HepG2 (cell line): ENCODE data around the gene KIRREL3. TPM values are rescaled to one million over a fixed set of nuclear protein-coding genes. Genes with fewer than 3 reads are reported as not detected.

Experiments
- ATAC-seq: fragments of 200-7000 bp; cut with Tn5 transposase; 3 replicates; pipeline ENCODE4 v1.9.1; 2020; ENCODE audit warnings: mild to moderate bottlenecking, moderate library complexity
- BruUV-seq: library from RNA; stranded (reverse); fragments of 400-500 nt; replicated peaks from 2 replicates; lab custom pipeline; 2021; lab: Mats Ljungman, UMichigan
- CTCF ChIA-PET: fragments of 300-600 bp; formaldehyde crosslinking; extraction: SDS; loops from one replicate; lab custom pipeline; 2021; ENCODE audit warnings: low total read pairs, inconsistent platforms, low intra/inter-chr PET ratio; lab: Yijun Ruan, JAX
- POLR2A ChIA-PET: fragments of 350-600 bp; sonication (Branson Sonifier 250); formaldehyde crosslinking; loops from one replicate; lab custom pipeline; 2020; ENCODE audit warnings: antibody characterized with exemption, inconsistent platforms; lab: Yijun Ruan, JAX
- DNase-seq: peaks from one replicate; pipeline ENCODE4 v3.0.0-alpha.2; 2015; ENCODE audit warnings: low spot score
- FAIRE-seq: peaks from 3 replicates; lab custom pipeline; 2011; peaks lifted over from hg19 to GRCh38; lab: Jason Lieb, UNC
- H2AFZ ChIP-seq: one replicate; pipeline ENCODE4 v1.6.1; 2011; ENCODE audit warnings: low read length, inconsistent platforms
- H3K27ac ChIP-seq: fragments of 300-600 bp; 3 replicates; pipeline ENCODE4 v1.8.0; 2011; ENCODE audit warnings: mixed run types, mild to moderate bottlenecking, mixed read lengths, low read length, inconsistent platforms; ENCODE audit not compliant: insufficient read depth; ENCODE audit errors: extremely low read length
- H3K27me3 ChIP-seq, 2 experiments: fragments of 200-600 bp in 1 of 2; 2 replicates in 1 of 2; 3 replicates in 1 of 2; pipeline versions ENCODE4 v1.6.0 to v1.8.0; 2011; ENCODE audit warnings: low read length in 2 of 2, mild to moderate bottlenecking in 2 of 2, moderate library complexity in 2 of 2, inconsistent platforms in 1 of 2; ENCODE audit not compliant: insufficient read depth in 2 of 2, control insufficient read depth in 1 of 2
- H3K36me3 ChIP-seq, 2 experiments: fragments of 200-600 bp in 1 of 2; replicated peaks in 1 of 2; 2 replicates in 1 of 2; 3 replicates in 1 of 2; pipeline versions ENCODE4 v1.5.1 to v1.8.0; 2011; ENCODE audit warnings: low read length in 2 of 2, inconsistent platforms in 1 of 2; ENCODE audit not compliant: insufficient read depth in 2 of 2, control insufficient read depth in 1 of 2
- H3K4me1 ChIP-seq: 2 replicates; pipeline ENCODE4 v1.5.1; 2012; ENCODE audit warnings: low read length, inconsistent platforms; ENCODE audit not compliant: insufficient read depth
- H3K4me2 ChIP-seq: 2 replicates; pipeline ENCODE4 v1.6.0; 2011; ENCODE audit warnings: low read depth, low read length, inconsistent platforms
- H3K4me3 ChIP-seq, 3 experiments: fragments of 200-600 bp in 1 of 3; sonication (generic), shearing (Covaris generic) in 1 of 3; replicated peaks in 1 of 3; 2 replicates each; pipeline ENCODE4 v1.5.1; 2011 to 2016; ENCODE audit warnings: low read length in 3 of 3, inconsistent platforms in 2 of 3, low read depth in 2 of 3, mild to moderate bottlenecking in 2 of 3, control low read depth in 1 of 3, mixed read lengths in 1 of 3; ENCODE audit not compliant: insufficient read depth in 1 of 3
- H3K79me2 ChIP-seq: one replicate; pipeline ENCODE4 v1.6.1; 2011; ENCODE audit warnings: low read length, inconsistent platforms; ENCODE audit not compliant: insufficient read depth
- H3K9ac ChIP-seq: 2 replicates; pipeline ENCODE4 v1.6.0; 2011; ENCODE audit warnings: mild to moderate bottlenecking, low read depth, low read length, inconsistent platforms; ENCODE audit not compliant: insufficient read depth
- H3K9me3 ChIP-seq: 2 replicates; pipeline ENCODE4 v1.5.1; 2012; ENCODE audit warnings: mild to moderate bottlenecking, low read length
- H4K20me1 ChIP-seq: 2 replicates; pipeline ENCODE4 v1.6.0; 2011; ENCODE audit warnings: inconsistent platforms, mild to moderate bottlenecking, low read length, moderate library complexity; ENCODE audit not compliant: insufficient read depth
- ATAD3A ChIP-seq: sonication (generic); formaldehyde crosslinking; IDR thresholded peaks from 2 replicates; pipeline ENCODE4 v1.4.0; 2020; ENCODE audit warnings: missing genetic modification reagents
- FOXA3 ChIP-seq: IDR thresholded peaks from 2 replicates; pipeline ENCODE4 v1.6.1; 2016; ENCODE audit warnings: missing genetic modification reagents, missing compliant biosample characterization
- GATAD2A ChIP-seq: IDR thresholded peaks from 2 replicates; pipeline ENCODE4 v1.6.1; 2016
- MEIS1 ChIP-seq: sonication (generic); formaldehyde crosslinking; IDR thresholded peaks from 2 replicates; pipeline ENCODE4 v1.9.0; 2021; ENCODE audit warnings: mild to moderate bottlenecking, missing genetic modification reagents, moderate library complexity, borderline replicate concordance
- POLR2G ChIP-seq: fragments of 200-400 bp; formaldehyde crosslinking; IDR thresholded peaks from 2 replicates; pipeline ENCODE4 v1.6.1; 2018; ENCODE audit warnings: mild to moderate bottlenecking, low read depth, low read length, moderate library complexity
- WGBS: methylation state at CpG from one replicate; pipeline ENCODE4 v1.1.6; 2017; ENCODE audit warnings: low lambda C conversion rate; 5-methylcytosine and 5-hydroxymethylcytosine counted together
- in situ Hi-C: cut with HindIII; loops from 2 replicates; pipeline ENCODE4 v1.10.0; 2017; ENCODE audit warnings: low pct_unique_long_range_greater_than_20kb; ENCODE audit not compliant: extremely low pct_ligation_motif_present
- intact Hi-C: fragments of 100-400 bp; cut with micrococcal nuclease; formaldehyde crosslinking; loops from one replicate; pipeline ENCODE4 v1.10.0; 2022; ENCODE audit not compliant: unreplicated experiment
- polyA plus RNA-seq, 8 experiments: library from polyadenylated mRNA; depleted of rRNA in 3 of 8; stranded (reverse) in 7 of 8; unstranded in 1 of 8; fragments of >200 nt; fragmentation: Illumina TruSeq in 4 of 8; extraction: Trizol in 4 of 8; gene quantifications; 2 replicates each; pipeline versions ENCODE4 v1.2.1 to v1.2.3, GENCODE V29; 2011 to 2016; ENCODE audit warnings: low read depth in 4 of 8, missing spikeins in 1 of 8, mixed read lengths in 1 of 8; ENCODE audit not compliant: insufficient read depth in 1 of 8
- total RNA-seq, 5 experiments: library from RNA; depleted of rRNA; stranded (reverse); fragments of >200 nt; fragmentation: Illumina TruSeq; extraction: Trizol; gene quantifications; 2 replicates each; pipeline ENCODE4 v1.2.3, GENCODE V29; 2016; ENCODE audit warnings: low read depth in 1 of 5
- TF ChIP-seq, protein P1 (sequence below): sonication (generic); formaldehyde crosslinking; conservative IDR thresholded peaks from 2 replicates; pipeline ENCODE4 v1.4.0; 2020; ENCODE audit warnings: mild to moderate bottlenecking, missing genetic modification reagents, moderate library complexity

KIRREL3 gene
- total and polyA plus RNA-seq, 2 of the 13 experiments (the other 11 are each of a cell fraction or from before 2014, with no cell fraction given) = not detected

DNA sequence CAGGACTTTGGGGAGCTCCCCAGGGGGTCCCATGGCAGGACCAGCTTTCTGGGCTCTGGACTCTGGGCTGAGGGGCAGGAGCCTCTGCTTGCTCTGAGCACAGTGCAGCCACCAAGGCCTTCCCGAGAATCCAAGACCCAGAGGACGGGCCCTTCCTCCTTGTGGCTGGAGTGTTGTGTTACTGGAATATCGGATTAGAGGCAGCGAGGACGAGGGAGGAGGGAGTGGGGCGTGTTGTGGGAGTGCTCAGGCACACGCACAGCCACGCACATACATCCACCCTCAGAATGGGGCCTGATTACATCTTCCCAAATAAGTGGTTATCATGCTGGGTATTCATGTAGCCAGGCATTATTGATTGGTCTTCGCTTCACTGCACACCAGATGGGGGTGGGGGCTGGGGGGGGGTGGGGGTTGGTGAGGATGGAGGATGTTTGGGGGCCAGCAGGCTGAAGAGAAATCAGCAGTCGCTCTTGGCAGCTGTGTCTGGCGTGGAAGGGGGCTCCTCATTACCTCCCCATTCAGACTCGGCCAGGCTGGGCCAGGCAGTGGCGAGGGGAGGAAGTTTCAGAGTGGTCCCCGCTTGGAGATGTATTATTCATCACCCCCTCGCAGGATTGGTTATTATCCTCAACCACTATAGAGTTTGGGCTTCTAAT lies 524.2 kb downstream of the KIRREL3 start:
- Histone ChIP-seq H3K9ac (no peak overlapping the region), H3K27me3 (peaks cover 2 to 34% of the 10 kb centered on the region in 2 experiments; a peak in 3 of 5 replicates), H3K4me1 (peaks cover 26% of the 10 kb centered on the region), H3K9me3 (no peaks in the 10 kb centered on the region), H3K36me3 (no peaks in the 10 kb centered on the region), H3K4me3 (no peak overlapping the region), H4K20me1 (no peaks in the 10 kb centered on the region), H3K4me2 (no peak overlapping the region), H3K79me2 (no peaks in the 10 kb centered on the region), H3K27ac (no peak overlapping the region), H2AFZ (no peak overlapping the region)
- ATAC-seq (no peak), DNase-seq (no peak), FAIRE-seq (no peak)
- in situ Hi-C loops = loop anchor here (10.0 kb wide), 1 partner anchor 172 kb away; the partner anchor contains the start of gene DCPS
- CTCF ChIA-PET = no interaction called here
- TF ChIP-seq MEIS1 = no peak
- intact Hi-C loops = no loop called here
- 11% methylated on average over 15 of the region's 15 CpGs for WGBS
- POLR2A ChIA-PET = no interaction called here
- no TSS peak for BruUV-seq

DNA sequence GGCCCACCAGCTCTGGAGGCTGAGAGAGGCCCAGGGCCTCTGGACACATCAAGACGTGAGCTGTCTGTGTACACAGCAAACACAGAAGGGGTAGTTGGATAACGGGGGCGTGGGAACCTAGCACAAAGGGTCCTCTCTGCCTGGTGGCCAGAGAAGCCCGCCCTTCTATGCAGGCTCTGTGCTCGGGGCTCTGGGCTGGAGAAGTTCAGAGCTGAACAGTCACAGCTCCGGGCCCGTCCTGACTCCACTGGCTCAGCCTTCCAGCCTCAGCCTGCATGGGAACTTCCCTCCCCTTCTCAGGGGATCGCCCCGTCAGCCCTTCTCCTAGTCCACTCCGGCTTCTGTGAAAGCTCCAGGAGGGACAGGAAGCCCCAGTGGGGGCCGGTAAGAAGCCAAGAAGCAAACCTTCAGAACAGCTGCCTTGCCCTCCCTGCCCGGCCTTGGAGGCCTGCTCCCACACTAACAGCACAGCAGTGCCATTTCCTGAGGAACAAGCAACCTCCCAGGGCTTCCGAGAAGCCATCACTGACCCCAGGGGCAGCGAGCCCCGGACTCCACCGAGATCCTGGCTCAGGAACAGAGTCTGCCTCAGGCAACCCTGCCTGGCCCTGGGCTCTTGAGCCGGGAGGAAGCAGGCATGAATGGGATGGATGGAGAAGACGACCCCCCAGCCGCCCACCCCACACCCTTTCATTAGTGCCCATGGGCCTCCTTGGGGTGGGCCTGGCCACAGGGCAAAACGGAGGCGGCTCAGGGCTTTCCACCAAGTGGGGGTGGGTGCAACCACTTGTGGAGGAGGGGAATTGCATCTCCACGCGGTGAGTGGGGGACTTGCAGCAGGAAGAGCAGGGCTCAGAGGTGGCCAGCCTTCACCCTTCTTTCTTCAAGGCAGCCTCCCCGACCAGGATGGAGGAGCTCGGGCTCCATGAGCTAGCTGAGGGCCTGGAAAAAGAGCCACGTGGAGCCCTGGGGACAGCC lies 525.3 kb downstream of the KIRREL3 start:
- no peaks in the 10 kb centered on the region for H3K9me3 ChIP-seq
- H3K27me3 ChIP-seq = peaks cover 2 to 34% of the 10 kb centered on the region in 2 experiments; a peak in 3 of 5 replicates
- no peaks in the 10 kb centered on the region for H4K20me1 ChIP-seq
- BruUV-seq = no TSS peak
- peaks cover 21% of the 10 kb centered on the region for H3K4me1 ChIP-seq
- POLR2A ChIA-PET = interaction anchor here (0.7 kb wide), 1 partner anchor 118 kb away, joined by 3 read pairs; no protein-coding TSS in a partner anchor
- H3K4me2 ChIP-seq = peak overlapping the region; percentile 57
- no peaks in the 10 kb centered on the region for H3K79me2 ChIP-seq
- no peak overlapping the region for H2AFZ ChIP-seq
- peak overlapping the region; percentile 4; the same call in 1 of the 2 replicates for H3K9ac ChIP-seq
- ATAC-seq = peak; percentile 77
- peak overlapping the region in 1 of 3 experiments; percentile 35; a peak in 1 of 6 replicates for H3K4me3 ChIP-seq
- WGBS = 11% methylated on average over 7 of the region's 26 CpGs
- intact Hi-C loops = no loop called here
- no peak overlapping the region for H3K27ac ChIP-seq
- FAIRE-seq = no peak
- CTCF ChIA-PET = no interaction called here
- peak; percentile 53 for DNase-seq
- H3K36me3 ChIP-seq = no peaks in the 10 kb centered on the region
- in situ Hi-C loops = loop anchor here (10.0 kb wide), 1 partner anchor 171 kb away; the partner anchor contains the start of gene DCPS
- peak; percentile 47; the same call in 1 of the 2 replicates for TF ChIP-seq FOXA3
- TF ChIP-seq, protein P1, sequence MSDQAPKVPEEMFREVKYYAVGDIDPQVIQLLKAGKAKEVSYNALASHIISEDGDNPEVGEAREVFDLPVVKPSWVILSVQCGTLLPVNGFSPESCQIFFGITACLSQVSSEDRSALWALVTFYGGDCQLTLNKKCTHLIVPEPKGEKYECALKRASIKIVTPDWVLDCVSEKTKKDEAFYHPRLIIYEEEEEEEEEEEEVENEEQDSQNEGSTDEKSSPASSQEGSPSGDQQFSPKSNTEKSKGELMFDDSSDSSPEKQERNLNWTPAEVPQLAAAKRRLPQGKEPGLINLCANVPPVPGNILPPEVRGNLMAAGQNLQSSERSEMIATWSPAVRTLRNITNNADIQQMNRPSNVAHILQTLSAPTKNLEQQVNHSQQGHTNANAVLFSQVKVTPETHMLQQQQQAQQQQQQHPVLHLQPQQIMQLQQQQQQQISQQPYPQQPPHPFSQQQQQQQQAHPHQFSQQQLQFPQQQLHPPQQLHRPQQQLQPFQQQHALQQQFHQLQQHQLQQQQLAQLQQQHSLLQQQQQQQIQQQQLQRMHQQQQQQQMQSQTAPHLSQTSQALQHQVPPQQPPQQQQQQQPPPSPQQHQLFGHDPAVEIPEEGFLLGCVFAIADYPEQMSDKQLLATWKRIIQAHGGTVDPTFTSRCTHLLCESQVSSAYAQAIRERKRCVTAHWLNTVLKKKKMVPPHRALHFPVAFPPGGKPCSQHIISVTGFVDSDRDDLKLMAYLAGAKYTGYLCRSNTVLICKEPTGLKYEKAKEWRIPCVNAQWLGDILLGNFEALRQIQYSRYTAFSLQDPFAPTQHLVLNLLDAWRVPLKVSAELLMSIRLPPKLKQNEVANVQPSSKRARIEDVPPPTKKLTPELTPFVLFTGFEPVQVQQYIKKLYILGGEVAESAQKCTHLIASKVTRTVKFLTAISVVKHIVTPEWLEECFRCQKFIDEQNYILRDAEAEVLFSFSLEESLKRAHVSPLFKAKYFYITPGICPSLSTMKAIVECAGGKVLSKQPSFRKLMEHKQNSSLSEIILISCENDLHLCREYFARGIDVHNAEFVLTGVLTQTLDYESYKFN = 0 out of 2 replicates have a peak, but pooled peaks have one; percentile 23
- TF ChIP-seq ATAD3A = no peak
- no peak for TF ChIP-seq GATAD2A (CRISPR knock-in tag)
- TF ChIP-seq POLR2G = no peak
